GM12878 (cell line): ENCODE measurements around the gene FOXA1. TPM values are rescaled to one million over a fixed set of nuclear protein-coding genes. Genes with fewer than 3 reads are reported as not detected.

Source experiments
- ATAC-seq: fragments of 200-7000 bp; cut with Tn5 transposase; 3 replicates; pipeline ENCODE4 v1.9.1; 2020; ENCODE audit warnings: mild to moderate bottlenecking, moderate library complexity
- BruUV-seq: library from RNA; stranded (reverse); fragments of 400-500 nt; replicated peaks from 2 replicates; lab custom pipeline; 2021; lab: Mats Ljungman, UMichigan
- CTCF ChIA-PET: fragments of 300-600 bp; sonication (Branson Sonifier 250); formaldehyde crosslinking; extraction: SDS; loops from one replicate; lab custom pipeline; 2021; ENCODE audit warnings: inconsistent platforms; lab: Yijun Ruan, JAX
- POLR2A ChIA-PET: fragments of 350-600 bp; formaldehyde crosslinking; extraction: SDS; loops from one replicate; lab custom pipeline; 2021; ENCODE audit warnings: inconsistent platforms; lab: Charles Lee
- RAD21 ChIA-PET: fragments of 300-600 bp; sonication (Branson Sonifier 250); formaldehyde crosslinking; loops from one replicate; lab custom pipeline; 2023; ENCODE audit warnings: antibody characterized with exemption; ENCODE audit not compliant: unreplicated experiment; lab: Charles Lee
- SMC1A ChIA-PET: fragments of 300-600 bp; sonication (Branson Sonifier 250); formaldehyde crosslinking; loops from one replicate; lab custom pipeline; 2023; ENCODE audit not compliant: unreplicated experiment, uncharacterized antibody; lab: Charles Lee
- DNase-seq: peaks from one replicate; pipeline ENCODE4 v3.0.0-alpha.2; 2011; ENCODE audit warnings: low read depth, low spot score
- FAIRE-seq: peaks from 3 replicates; lab custom pipeline; 2011; peaks lifted over from hg19 to GRCh38; lab: Jason Lieb, UNC
- H2AFZ ChIP-seq: 2 replicates; pipeline ENCODE4 v1.6.0; 2011; ENCODE audit warnings: low read depth, low read length, control low read depth; ENCODE audit not compliant: control insufficient read depth
- H3K27ac ChIP-seq: 2 replicates; pipeline ENCODE4 v1.5.1; 2011; ENCODE audit warnings: control low read depth; ENCODE audit not compliant: control insufficient read depth, insufficient read depth
- H3K27me3 ChIP-seq, 2 experiments: replicated peaks in 1 of 2; 2 replicates each; pipeline versions ENCODE4 v1.6.0 to v1.6.1; 2011; ENCODE audit warnings: low read length in 1 of 2; ENCODE audit not compliant: control insufficient read depth in 2 of 2, insufficient read depth in 2 of 2
- H3K36me3 ChIP-seq, 2 experiments: 2 replicates each; pipeline ENCODE4 v1.5.1; 2011; ENCODE audit warnings: low read length in 1 of 2; ENCODE audit not compliant: control insufficient read depth in 2 of 2, insufficient read depth in 2 of 2
- H3K4me1 ChIP-seq: 2 replicates; pipeline ENCODE4 v1.6.1; 2011; ENCODE audit warnings: mild to moderate bottlenecking, low read length, moderate library complexity, mixed read lengths; ENCODE audit not compliant: control insufficient read depth, insufficient read depth
- H3K4me2 ChIP-seq: 2 replicates; pipeline ENCODE4 v1.6.0; 2011; ENCODE audit warnings: control low read depth; ENCODE audit not compliant: control insufficient read depth, insufficient read depth
- H3K4me3 ChIP-seq: fragments of 200-600 bp; sonication (generic); 2 replicates; pipeline ENCODE4 v1.5.1; 2016
- H3K79me2 ChIP-seq: 2 replicates; pipeline ENCODE4 v1.6.0; 2011; ENCODE audit warnings: low read length; ENCODE audit not compliant: control insufficient read depth, insufficient read depth
- H3K9ac ChIP-seq: 2 replicates; pipeline ENCODE4 v1.8.0; 2011; ENCODE audit warnings: low read length, control low read depth, mixed read lengths; ENCODE audit not compliant: control insufficient read depth, insufficient read depth
- H3K9me3 ChIP-seq: replicated peaks from 3 replicates; pipeline ENCODE4 v1.5.1; 2011; ENCODE audit warnings: mild to moderate bottlenecking, low read length; ENCODE audit not compliant: control insufficient read depth, insufficient read depth
- H4K20me1 ChIP-seq: 2 replicates; pipeline ENCODE4 v1.6.0; 2011; ENCODE audit not compliant: control insufficient read depth, insufficient read depth
- ATF2 ChIP-seq: IDR thresholded peaks from 2 replicates; pipeline ENCODE4 v1.6.1; 2012; ENCODE audit warnings: low read length, inconsistent platforms
- CBX3 ChIP-seq: fragments of 200-600 bp; sonication (generic); IDR thresholded peaks from 2 replicates; pipeline ENCODE4 v1.6.1; 2016; ENCODE audit warnings: low read depth, borderline replicate concordance
- CUX1 ChIP-seq: IDR thresholded peaks from 2 replicates; pipeline ENCODE4 v1.6.1; 2012; ENCODE audit warnings: improper control_type of control experiment, low read depth, low read length; ENCODE audit not compliant: insufficient replicate concordance
- KDM1A ChIP-seq: fragments of 200-600 bp; sonication (generic); IDR thresholded peaks from 2 replicates; pipeline ENCODE4 v1.6.1; 2016; ENCODE audit warnings: borderline replicate concordance
- MXI1 ChIP-seq: fragments of 150-350 bp; IDR thresholded peaks from 2 replicates; pipeline ENCODE4 v1.6.1; 2011; ENCODE audit warnings: low read depth, mild to moderate bottlenecking, inconsistent platforms, low read length, improper control_type of control experiment
- MYB ChIP-seq: fragments of 150-350 bp; IDR thresholded peaks from 2 replicates; pipeline ENCODE4 v1.6.1; 2014; ENCODE audit warnings: mild to moderate bottlenecking, low read depth, low read length, borderline replicate concordance
- NFYB ChIP-seq: IDR thresholded peaks from 2 replicates; pipeline ENCODE4 v1.6.1; 2011; ENCODE audit warnings: low read depth, mild to moderate bottlenecking, low read length, improper control_type of control experiment, moderate library complexity; ENCODE audit not compliant: insufficient read depth
- SIN3A ChIP-seq: IDR thresholded peaks from 2 replicates; pipeline ENCODE4 v1.6.1; 2012; ENCODE audit warnings: low read depth, low read length, improper control_type of control experiment
- SMARCA5 ChIP-seq: fragments of 450-650 bp; IDR thresholded peaks from 2 replicates; pipeline ENCODE4 v1.6.1; 2017; ENCODE audit warnings: mild to moderate bottlenecking
- SPI1 ChIP-seq: IDR thresholded peaks from 2 replicates; pipeline ENCODE4 v1.6.1; 2011; ENCODE audit warnings: low read depth, mild to moderate bottlenecking, low read length, moderate library complexity, borderline replicate concordance; ENCODE audit not compliant: insufficient read depth
- ZBTB4 ChIP-seq: fragments of 450-650 bp; formaldehyde crosslinking; IDR thresholded peaks from 2 replicates; pipeline ENCODE4 v1.4.0; 2022; ENCODE audit warnings: mild to moderate bottlenecking, moderate library complexity
- WGBS: methylation state at CpG from one replicate; pipeline ENCODE4 v1.1.6; 2016; ENCODE audit warnings: low lambda C conversion rate; ENCODE audit not compliant: insufficient replicate concordance, insufficient coverage; ENCODE audit errors: missing lambda C conversion rate; 5-methylcytosine and 5-hydroxymethylcytosine counted together
- in situ Hi-C: fragments of 300-500 bp; cut with MboI; formaldehyde crosslinking; loops from 9 replicates; pipeline ENCODE4 v1.14.3; 2018; ENCODE audit warnings: mixed read lengths
- intact Hi-C: fragments of 100-400 bp; cut with micrococcal nuclease; formaldehyde crosslinking; loops from one replicate; pipeline ENCODE4 v1.14.2; 2022; ENCODE audit not compliant: unreplicated experiment
- polyA plus RNA-seq, 11 experiments: library from polyadenylated mRNA; depleted of rRNA in 4 of 11; unstranded in 6 of 11; stranded (reverse) in 5 of 11; fragments of >200 nt; fragmentation: Nextera tagmentation in 4 of 11; fragmentation: Illumina TruSeq in 1 of 11; extraction: Ambion mirVana in 4 of 11; extraction: Trizol in 1 of 11; gene quantifications; 1 replicate in 1 of 11; 2 replicates in 10 of 11; pipeline versions ENCODE4 v1.2.1 to v1.2.3, GENCODE V29; 2011 to 2016; ENCODE audit warnings: inconsistent platforms in 2 of 11, missing spikeins in 2 of 11, low read depth in 1 of 11
- total RNA-seq, 4 experiments: library from RNA; depleted of rRNA in 3 of 4; stranded (reverse); fragments of >200 nt in 3 of 4; fragmentation: Illumina TruSeq in 1 of 4; extraction: Trizol in 1 of 4; gene quantifications; 2 replicates each; pipeline versions ENCODE4 v1.2.1 to v1.2.3, GENCODE V29; 2013 to 2021
- TF ChIP-seq, protein P1 (sequence below): fragments of 450-650 bp; IDR thresholded peaks from 2 replicates; pipeline ENCODE4 v1.6.1; 2014; ENCODE audit warnings: mild to moderate bottlenecking

FOXA1 gene
- total and polyA plus RNA-seq, 10 of the 15 experiments (the other 5 are each of a cell fraction or from before 2014, with no cell fraction given), result 0.03 to 0.18 (median 0.06) TPM; not detected in 7

DNA sequence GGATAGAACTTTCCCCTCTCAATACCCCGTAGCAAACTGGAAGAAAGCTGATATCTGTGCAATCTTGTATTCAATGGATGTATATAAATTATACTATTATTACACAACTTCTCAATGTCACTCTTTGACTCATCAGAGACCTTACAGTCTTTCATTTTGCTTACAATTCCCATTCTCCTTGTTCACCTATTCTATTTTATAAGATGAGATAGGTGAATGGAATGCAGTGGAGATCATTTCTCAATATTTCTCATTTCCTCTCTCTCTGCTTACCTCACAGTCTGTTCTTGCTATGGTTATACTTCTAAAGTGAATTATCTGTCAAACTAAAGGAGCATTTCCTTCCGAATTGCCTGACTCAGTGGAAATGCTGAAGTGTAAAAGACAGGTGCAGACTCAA lies 14.9 kb downstream of the FOXA1 start:
- H3K4me2 ChIP-seq, result no peak overlapping the region
- 6% methylated on average over 2 of the region's 2 CpGs for WGBS
- CTCF ChIA-PET, result no interaction called here
- H3K4me3 ChIP-seq, result no peak overlapping the region
- POLR2A ChIA-PET, result no interaction called here
- in situ Hi-C loops, result no loop called here
- intact Hi-C loops, result no loop called here
- FAIRE-seq (no peak), DNase-seq (no peak), ATAC-seq (no peak)
- H3K9me3 ChIP-seq, result no peaks in the 10 kb centered on the region; the same call in 2 of the 3 replicates
- BruUV-seq, result no TSS peak
- H3K9ac ChIP-seq, result no peak overlapping the region
- SMC1A ChIA-PET, result no interaction called here
- H3K79me2 ChIP-seq, result no peaks in the 10 kb centered on the region
- no peaks in the 10 kb centered on the region for H4K20me1 ChIP-seq
- RAD21 ChIA-PET, result no interaction called here
- H3K4me1 ChIP-seq, result no peaks in the 10 kb centered on the region
- no peak overlapping the region for H2AFZ ChIP-seq
- H3K27ac ChIP-seq, result no peak overlapping the region
- H3K27me3 ChIP-seq, result no peaks in the 10 kb centered on the region
- no peaks in the 10 kb centered on the region for H3K36me3 ChIP-seq
- TF ChIP-seq ATF2, result no peak
- no peak for TF ChIP-seq CUX1
- TF ChIP-seq SPI1, result no peak
- TF ChIP-seq CBX3, result no peak
- no peak for TF ChIP-seq SMARCA5
- TF ChIP-seq MYB, result no peak
- TF ChIP-seq NFYB, result no peak
- no peak for TF ChIP-seq SIN3A
- TF ChIP-seq KDM1A, result no peak
- TF ChIP-seq ZBTB4, result no peak
- TF ChIP-seq, protein P1, sequence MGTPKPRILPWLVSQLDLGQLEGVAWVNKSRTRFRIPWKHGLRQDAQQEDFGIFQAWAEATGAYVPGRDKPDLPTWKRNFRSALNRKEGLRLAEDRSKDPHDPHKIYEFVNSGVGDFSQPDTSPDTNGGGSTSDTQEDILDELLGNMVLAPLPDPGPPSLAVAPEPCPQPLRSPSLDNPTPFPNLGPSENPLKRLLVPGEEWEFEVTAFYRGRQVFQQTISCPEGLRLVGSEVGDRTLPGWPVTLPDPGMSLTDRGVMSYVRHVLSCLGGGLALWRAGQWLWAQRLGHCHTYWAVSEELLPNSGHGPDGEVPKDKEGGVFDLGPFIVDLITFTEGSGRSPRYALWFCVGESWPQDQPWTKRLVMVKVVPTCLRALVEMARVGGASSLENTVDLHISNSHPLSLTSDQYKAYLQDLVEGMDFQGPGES, result no peak
- TF ChIP-seq MXI1, result no peak
